K562 (cell line): ENCODE data around the gene DYNLT5. TPM values are rescaled to one million over a fixed set of nuclear protein-coding genes. Genes with fewer than 3 reads are reported as not detected.

Experiments
- ATAC-seq: fragments of 200-7000 bp; cut with Tn5 transposase; 3 replicates; pipeline ENCODE4 v1.9.1; 2020; ENCODE audit warnings: moderate library complexity
- BruUV-seq: library from RNA; stranded (reverse); fragments of 400-500 nt; replicated peaks from 2 replicates; lab custom pipeline; 2021; lab: Mats Ljungman, UMichigan
- CTCF ChIA-PET: fragments of 300-600 bp; formaldehyde crosslinking; extraction: SDS; loops from one replicate; lab custom pipeline; 2021; ENCODE audit warnings: low intra/inter-chr PET ratio; lab: Yijun Ruan, JAX
- POLR2A ChIA-PET: fragments of 300-600, 350-650 bp; sonication (Branson Sonifier 250); formaldehyde crosslinking; extraction: SDS; loops from one replicate; lab custom pipeline; 2021; ENCODE audit warnings: antibody characterized with exemption, inconsistent platforms; lab: Yijun Ruan, JAX
- DNase-seq, 4 experiments: peaks; one replicate each; pipeline versions ENCODE4 v3.0.0 to v3.0.0-alpha.2; 2011 to 2018; ENCODE audit warnings: low spot score in 3 of 4, mixed read lengths in 3 of 4; ENCODE audit errors: extremely low read depth in 1 of 4
- FAIRE-seq: peaks from 2 replicates; lab custom pipeline; 2011; peaks lifted over from hg19 to GRCh38; lab: Jason Lieb, UNC
- H2AFZ ChIP-seq: 2 replicates; pipeline ENCODE4 v1.6.0; 2011; ENCODE audit warnings: low read depth, low read length, control low read depth, inconsistent platforms
- H3K27ac ChIP-seq: fragments of 200-600 bp; 3 replicates; pipeline ENCODE4 v1.8.0; 2011; ENCODE audit warnings: low read depth, mild to moderate bottlenecking, control low read depth, inconsistent platforms, low read length, moderate library complexity, mixed read lengths; ENCODE audit errors: extremely low read depth
- H3K27me3 ChIP-seq, 2 experiments: fragments of 300-600 bp in 1 of 2; 2 replicates in 1 of 2; 3 replicates in 1 of 2; pipeline versions ENCODE4 v1.6.0 to v1.8.0; 2011; ENCODE audit warnings: inconsistent platforms in 2 of 2, low read length in 2 of 2, mild to moderate bottlenecking in 1 of 2, mixed read lengths in 1 of 2, moderate library complexity in 1 of 2; ENCODE audit not compliant: control insufficient read depth in 2 of 2, insufficient read depth in 2 of 2
- H3K36me3 ChIP-seq: fragments of 300-600 bp; 3 replicates; pipeline ENCODE4 v1.8.0; 2011; ENCODE audit warnings: mild to moderate bottlenecking, low read length, inconsistent platforms; ENCODE audit not compliant: control insufficient read depth, insufficient read depth
- H3K4me1 ChIP-seq, 2 experiments: fragments of 200-600 bp in 1 of 2; replicated peaks in 1 of 2; 2 replicates in 1 of 2; 3 replicates in 1 of 2; pipeline versions ENCODE4 v1.5.1 to v1.8.0; 2011; ENCODE audit warnings: inconsistent platforms in 2 of 2, low read length in 2 of 2, mild to moderate bottlenecking in 1 of 2, mixed read lengths in 1 of 2, moderate library complexity in 1 of 2; ENCODE audit not compliant: control insufficient read depth in 2 of 2, insufficient read depth in 2 of 2
- H3K4me2 ChIP-seq: 2 replicates; pipeline ENCODE4 v1.6.1; 2011; ENCODE audit warnings: low read length, control low read depth, inconsistent platforms, mixed read lengths; ENCODE audit not compliant: insufficient read depth
- H3K4me3 ChIP-seq: fragments of 200-600 bp; sonication (generic), shearing (Covaris generic); 2 replicates; pipeline ENCODE4 v1.5.1; 2016; ENCODE audit warnings: control low read depth, inconsistent platforms
- H3K79me2 ChIP-seq: fragments of 200-600 bp; 3 replicates; pipeline ENCODE4 v1.8.0; 2011; ENCODE audit warnings: low read length, inconsistent platforms; ENCODE audit not compliant: control insufficient read depth, insufficient read depth
- H3K9ac ChIP-seq, 2 experiments: 2 replicates each; pipeline versions ENCODE4 v1.6.0 to v1.6.1; 2011; ENCODE audit warnings: low read depth in 2 of 2, low read length in 2 of 2, control low read depth in 1 of 2, inconsistent platforms in 1 of 2, mild to moderate bottlenecking in 1 of 2, mixed read lengths in 1 of 2; ENCODE audit not compliant: insufficient read depth in 1 of 2
- H3K9me1 ChIP-seq: one replicate; pipeline ENCODE4 v1.6.0; 2011; ENCODE audit warnings: inconsistent platforms, mild to moderate bottlenecking, low read length, moderate library complexity; ENCODE audit not compliant: control insufficient read depth, insufficient read depth
- H3K9me3 ChIP-seq: replicated peaks from 2 replicates; pipeline ENCODE4 v1.5.1; 2011; ENCODE audit warnings: low read depth, low read length, inconsistent platforms; ENCODE audit not compliant: control insufficient read depth, insufficient read depth
- H4K20me1 ChIP-seq: replicated peaks from 2 replicates; pipeline ENCODE4 v1.6.1; 2011; ENCODE audit warnings: low read length, inconsistent platforms, mixed read lengths; ENCODE audit not compliant: control insufficient read depth, insufficient read depth
- C11orf30 ChIP-seq: fragments of 450-650 bp; IDR thresholded peaks from 2 replicates; pipeline ENCODE4 v1.6.1; 2016; ENCODE audit warnings: low read depth, mild to moderate bottlenecking
- CXXC5 ChIP-seq: fragments of 250-450 bp; sonication (Bioruptor Pico); IDR thresholded peaks from 2 replicates; pipeline ENCODE4 v1.8.0; 2022; ENCODE audit warnings: inconsistent platforms, mild to moderate bottlenecking, moderate library complexity
- ELK1 ChIP-seq: sonication (generic); formaldehyde crosslinking; IDR thresholded peaks from 2 replicates; pipeline ENCODE4 v1.8.1; 2022; ENCODE audit warnings: missing genetic modification reagents
- GATAD2A ChIP-seq: fragments of 450-650 bp; IDR thresholded peaks from 2 replicates; pipeline ENCODE4 v1.6.1; 2017
- GTF3C2 ChIP-seq: IDR thresholded peaks from 3 replicates; pipeline ENCODE4 v1.6.1; 2011; ENCODE audit warnings: borderline replicate concordance, mild to moderate bottlenecking, moderate library complexity; ENCODE audit not compliant: insufficient read length; ENCODE audit errors: extremely low read depth
- ID3 ChIP-seq, 2 experiments: fragments of 250-450 bp in 1 of 2; fragments of 450-650 bp in 1 of 2; sonication (Bioruptor Pico) in 1 of 2; IDR thresholded peaks; 2 replicates each; pipeline versions ENCODE4 v1.6.1 to v1.8.0; 2016 to 2021; ENCODE audit warnings: mild to moderate bottlenecking in 2 of 2, moderate library complexity in 2 of 2, missing compliant biosample characterization in 1 of 2, missing genetic modification characterization in 1 of 2
- MAFG ChIP-seq: fragments of 450-650 bp; conservative IDR thresholded peaks from 2 replicates; pipeline ENCODE4 v1.6.1; 2016; ENCODE audit warnings: missing genetic modification characterization, missing compliant biosample characterization
- MEIS2 ChIP-seq: fragments of 450-650 bp; IDR thresholded peaks from 2 replicates; pipeline ENCODE4 v1.6.1; 2014; ENCODE audit warnings: mild to moderate bottlenecking; ENCODE audit not compliant: partially characterized antibody
- ZFP36 ChIP-seq: fragments of 150-350 bp; IDR thresholded peaks from 2 replicates; pipeline ENCODE4 v1.6.1; 2018; ENCODE audit warnings: low read length, low read depth; ENCODE audit not compliant: partially characterized antibody
- ZNF133 ChIP-seq: fragments of 250-450 bp; sonication (Bioruptor Pico); IDR thresholded peaks from 2 replicates; pipeline ENCODE4 v1.4.0; 2020; ENCODE audit warnings: mild to moderate bottlenecking
- ZNF165 ChIP-seq: fragments of 250-450 bp; sonication (Bioruptor Pico); IDR thresholded peaks from 2 replicates; pipeline ENCODE4 v1.4.0; 2020; ENCODE audit warnings: borderline replicate concordance
- ZNF232 ChIP-seq: sonication (generic); formaldehyde crosslinking; IDR thresholded peaks from 2 replicates; pipeline ENCODE4 v1.8.0; 2022; ENCODE audit warnings: mild to moderate bottlenecking, missing genetic modification reagents
- WGBS: fragments of 100-300 bp; shearing (Covaris generic); methylation state at CpG from one replicate; pipeline ENCODE4 v1.1.6; 2016; ENCODE audit warnings: low coverage, mixed read lengths; ENCODE audit not compliant: insufficient coverage; ENCODE audit errors: missing lambda C conversion rate; 5-methylcytosine and 5-hydroxymethylcytosine counted together
- in situ Hi-C: fragments of 300-500 bp; cut with MboI; formaldehyde crosslinking; loops from 4 replicates; pipeline ENCODE4 v1.15.0; 2018; ENCODE audit warnings: inconsistent platforms, mixed read lengths
- intact Hi-C: fragments of 100-400 bp; cut with micrococcal nuclease; formaldehyde crosslinking; loops from 2 replicates; pipeline ENCODE4 v1.14.2; 2022
- polyA plus RNA-seq, 8 experiments: library from polyadenylated mRNA; depleted of rRNA in 4 of 8; stranded (reverse) in 5 of 8; unstranded in 3 of 8; fragments of >200 nt; fragmentation: Nextera tagmentation in 2 of 8; fragmentation: Illumina TruSeq in 1 of 8; extraction: Ambion mirVana in 2 of 8; extraction: Trizol in 1 of 8; gene quantifications; 2 replicates each; pipeline versions ENCODE4 v1.2.1 to v1.2.3, GENCODE V29; 2011 to 2014; ENCODE audit warnings: inconsistent platforms in 1 of 8, missing spikeins in 1 of 8
- total RNA-seq, 7 experiments: library from RNA; depleted of rRNA in 6 of 7; stranded (reverse); fragments of >200 nt in 6 of 7; fragmentation: Illumina TruSeq in 2 of 7; extraction: Trizol in 2 of 7; gene quantifications; 2 replicates each; pipeline versions ENCODE4 v1.2.1 to v1.2.3, GENCODE V29; 2011 to 2021; ENCODE audit warnings: low replicate concordance in 1 of 7
- TF ChIP-seq, protein P1 (sequence below): fragments of 450-650 bp; formaldehyde crosslinking; IDR thresholded peaks from 2 replicates; pipeline ENCODE4 v1.4.0; 2020; ENCODE audit warnings: mild to moderate bottlenecking, mixed read lengths
- TF ChIP-seq, protein P2 (sequence below), 3 experiments: fragments of 200-800 bp in 1 of 3; sonication (Bioruptor generic) in 1 of 3; sonication (generic) in 1 of 3; formaldehyde crosslinking in 1 of 3; IDR thresholded peaks; 2 replicates each; pipeline versions ENCODE4 v1.6.1 to v1.8.0; 2016 to 2022; ENCODE audit warnings: mild to moderate bottlenecking in 2 of 3, missing compliant biosample characterization in 2 of 3, missing genetic modification characterization in 2 of 3, missing genetic modification reagents in 1 of 3

DYNLT5 gene
- total and polyA plus RNA-seq, 9 of the 15 experiments (the other 6 are each of a cell fraction or from before 2014, with no cell fraction given) = not detected

DNA sequence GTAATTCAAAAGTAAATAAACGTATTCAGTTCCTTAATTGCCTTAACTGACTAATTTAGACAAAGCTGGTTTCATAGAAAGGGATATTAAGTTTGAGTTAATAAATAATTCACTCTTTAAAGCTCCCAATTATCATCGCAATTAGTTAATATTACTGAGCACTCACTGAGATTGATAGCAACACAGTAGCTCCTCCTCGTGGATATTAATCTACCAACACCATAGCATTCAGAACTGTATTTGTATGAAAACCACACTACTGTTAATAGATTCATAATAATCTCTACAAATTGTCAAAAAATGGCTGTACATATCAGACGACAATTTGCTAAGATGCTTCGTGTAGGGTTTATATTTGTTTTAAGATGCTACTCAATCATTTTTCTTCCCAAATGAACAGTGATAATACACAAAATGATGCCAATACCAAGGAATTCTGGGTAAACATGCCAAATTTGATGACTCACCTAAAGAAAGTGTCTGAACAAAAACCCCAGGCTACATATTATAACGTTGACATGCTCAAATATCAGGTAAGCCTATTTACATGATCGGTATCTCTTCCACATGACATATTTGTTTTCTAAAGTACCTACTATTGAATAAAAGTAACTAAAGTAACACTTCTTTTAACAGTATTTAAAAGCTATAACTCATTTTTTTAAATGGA lies 18.8 kb upstream of the DYNLT5 start:
- WGBS = 28% methylated on average over 7 of the region's 7 CpGs
- Histone ChIP-seq H3K27ac (no peak overlapping the region), H2AFZ (peak overlapping the region; percentile 49), H3K9me3 (no peaks in the 10 kb centered on the region), H3K79me2 (no peaks in the 10 kb centered on the region), H3K36me3 (no peaks in the 10 kb centered on the region), H3K9ac (no peak overlapping the region), H3K9me1 (no peaks in the 10 kb centered on the region), H3K4me2 (no peak overlapping the region), H3K4me1 (no peaks in the 10 kb centered on the region), H4K20me1 (no peaks in the 10 kb centered on the region), H3K4me3 (no peak overlapping the region), H3K27me3 (no peaks in the 10 kb centered on the region)
- DNase-seq = no peak
- intact Hi-C loops (no loop called here), in situ Hi-C loops (no loop called here)
- ChIA-PET POLR2A (no interaction called here), CTCF (no interaction called here)
- BruUV-seq = no TSS peak
- ATAC-seq = peak; percentile 37; the same call in 1 of the 3 replicates
- FAIRE-seq = no peak
- TF ChIP-seq, protein P1, sequence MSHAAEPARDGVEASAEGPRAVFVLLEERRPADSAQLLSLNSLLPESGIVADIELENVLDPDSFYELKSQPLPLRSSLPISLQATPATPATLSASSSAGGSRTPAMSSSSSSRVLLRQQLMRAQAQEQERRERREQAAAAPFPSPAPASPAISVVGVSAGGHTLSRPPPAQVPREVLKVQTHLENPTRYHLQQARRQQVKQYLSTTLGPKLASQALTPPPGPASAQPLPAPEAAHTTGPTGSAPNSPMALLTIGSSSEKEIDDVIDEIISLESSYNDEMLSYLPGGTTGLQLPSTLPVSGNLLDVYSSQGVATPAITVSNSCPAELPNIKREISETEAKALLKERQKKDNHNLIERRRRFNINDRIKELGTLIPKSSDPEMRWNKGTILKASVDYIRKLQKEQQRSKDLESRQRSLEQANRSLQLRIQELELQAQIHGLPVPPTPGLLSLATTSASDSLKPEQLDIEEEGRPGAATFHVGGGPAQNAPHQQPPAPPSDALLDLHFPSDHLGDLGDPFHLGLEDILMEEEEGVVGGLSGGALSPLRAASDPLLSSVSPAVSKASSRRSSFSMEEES (CRISPR knock-in tag) = no peak
- TF ChIP-seq C11orf30 (peak; percentile 71), GATAD2A (no peak), MEIS2 (peak; percentile 4), ZFP36 (no peak), ELK1 (CRISPR knock-in tag) (no peak), ZNF133 (no peak), GTF3C2 (no peak), CXXC5 (no peak), ID3 (CRISPR knock-in tag; IDR thresholded peaks at IDR 0.05) (no peak), ID3 (tag; IDR thresholded peaks at IDR 0.05) (no peak), ZNF165 (CRISPR knock-in tag) (no peak), ZNF232 (CRISPR knock-in tag) (no peak), MAFG (tag) (peak; percentile 68)
- TF ChIP-seq, protein P2, sequence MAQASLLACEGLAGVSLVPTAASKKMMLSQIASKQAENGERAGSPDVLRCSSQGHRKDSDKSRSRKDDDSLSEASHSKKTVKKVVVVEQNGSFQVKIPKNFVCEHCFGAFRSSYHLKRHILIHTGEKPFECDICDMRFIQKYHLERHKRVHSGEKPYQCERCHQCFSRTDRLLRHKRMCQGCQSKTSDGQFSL (CRISPR knock-in tag; IDR thresholded peaks at IDR 0.05) = no peak
- TF ChIP-seq, protein P2 (tag; IDR thresholded peaks at IDR 0.05) = no peak
